ENCODE results near the gene DISC1. TPM values are rescaled to one million over a fixed set of nuclear protein-coding genes. Genes with fewer than 3 reads are reported as not detected.
"Not testable (repeated sequence)": the region's sequence is repeated elsewhere in the genome, so short reads cannot be mapped to it uniquely, and the experiment has no call there.

DISC1 gene
- polyA plus RNA-seq, 12 donors, result 5.2 to 8.5 (median 7.0) TPM; not detected in 1

DNA sequence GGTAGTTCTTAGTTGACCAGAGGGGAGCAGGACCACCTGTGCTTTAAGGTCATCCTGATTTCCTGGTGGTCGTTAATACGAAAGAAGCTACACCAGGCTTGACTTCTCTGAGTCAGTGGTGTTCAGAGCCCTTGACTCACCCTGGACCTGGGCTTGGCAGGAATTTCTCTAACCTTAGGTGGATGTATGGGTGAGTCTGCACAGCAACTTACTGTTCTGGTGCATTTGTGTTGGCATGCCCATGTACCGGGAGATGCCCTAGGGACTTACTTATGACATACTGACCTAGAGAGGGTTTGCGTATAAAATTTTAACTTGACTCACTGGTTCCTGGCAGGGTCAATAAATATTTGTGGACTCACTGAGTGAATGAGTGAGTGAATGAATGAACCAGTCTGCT is 304.6 kb downstream of the DISC1 start:
- DNase-seq, result no peak

DNA sequence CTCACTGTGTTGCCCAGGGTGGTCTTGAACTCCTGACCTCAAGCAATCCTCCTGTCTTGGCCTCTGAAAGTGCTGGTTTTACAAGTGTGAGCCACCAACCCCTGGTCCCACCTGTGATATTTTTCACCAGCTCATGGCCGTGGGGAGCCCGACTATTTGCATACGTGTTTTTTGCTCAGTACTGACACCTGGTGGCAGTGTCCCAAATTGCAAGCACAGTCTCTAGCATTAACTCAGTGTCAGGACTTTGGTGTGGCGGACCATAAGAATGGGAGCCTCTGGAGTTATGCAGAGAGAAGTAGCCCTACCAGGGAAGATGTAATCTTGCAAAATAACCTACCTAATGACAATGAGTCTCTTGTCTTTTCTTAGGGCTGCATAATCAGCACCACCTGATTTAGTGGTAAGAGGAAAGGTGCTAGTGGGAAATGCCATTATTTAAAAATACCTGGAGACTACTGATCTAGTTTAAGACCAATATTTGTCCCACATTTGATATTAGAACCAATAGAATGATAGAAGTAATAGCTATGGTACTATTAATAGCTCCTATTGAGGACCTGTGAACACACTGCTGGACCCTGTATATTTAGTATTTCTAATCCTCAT is 305.4 kb downstream of the DISC1 start:
- no peak for DNase-seq

DNA sequence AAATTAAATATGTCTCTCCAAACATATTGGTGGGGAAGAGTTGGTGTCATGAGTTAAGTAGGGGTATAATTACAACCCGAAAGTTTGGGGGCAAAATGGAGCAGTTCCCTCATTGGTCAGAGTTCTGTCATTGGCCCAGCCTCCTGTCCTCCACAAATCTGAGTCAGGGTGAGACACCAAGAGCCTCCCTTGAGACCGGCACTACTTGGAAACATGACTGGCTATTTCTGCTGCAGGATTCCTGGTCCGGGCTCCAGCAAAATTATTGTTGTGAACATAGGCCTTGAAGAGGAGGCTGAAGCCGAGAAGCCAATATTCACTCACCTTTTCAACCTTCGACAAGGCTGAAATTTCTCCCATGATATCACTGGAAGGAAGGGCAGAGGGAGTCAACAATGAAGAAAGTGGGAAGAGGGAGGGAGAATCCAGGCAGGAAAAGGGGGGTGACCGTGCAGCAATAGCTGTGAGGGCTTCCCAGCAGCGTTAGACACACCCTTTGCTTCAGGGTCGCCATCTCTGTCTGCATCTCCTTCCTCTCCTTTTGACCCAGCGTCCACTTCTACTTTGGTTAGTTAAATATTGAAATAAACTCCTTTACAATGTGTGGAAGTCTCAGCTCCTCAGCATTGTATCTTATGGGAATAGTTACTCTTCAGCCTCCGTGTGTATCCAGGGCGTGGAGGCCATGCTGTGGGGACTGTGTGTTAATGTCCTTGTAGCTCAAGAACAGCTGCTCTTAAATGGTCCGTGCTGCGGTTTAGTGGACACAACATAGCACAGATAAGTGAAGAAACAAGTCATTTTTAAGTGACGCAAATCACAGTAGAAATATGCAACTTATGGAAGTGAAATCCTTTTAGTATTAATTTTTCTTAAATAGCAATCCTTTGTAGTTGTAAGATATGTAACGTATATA is 307.4 kb downstream of the DISC1 start:
- DNase-seq, result no peak

- no peak for DNase-seq
Observed at GRCh38 chr1:231934797-231935196, 308.2 kb downstream of the DISC1 start.

DNA sequence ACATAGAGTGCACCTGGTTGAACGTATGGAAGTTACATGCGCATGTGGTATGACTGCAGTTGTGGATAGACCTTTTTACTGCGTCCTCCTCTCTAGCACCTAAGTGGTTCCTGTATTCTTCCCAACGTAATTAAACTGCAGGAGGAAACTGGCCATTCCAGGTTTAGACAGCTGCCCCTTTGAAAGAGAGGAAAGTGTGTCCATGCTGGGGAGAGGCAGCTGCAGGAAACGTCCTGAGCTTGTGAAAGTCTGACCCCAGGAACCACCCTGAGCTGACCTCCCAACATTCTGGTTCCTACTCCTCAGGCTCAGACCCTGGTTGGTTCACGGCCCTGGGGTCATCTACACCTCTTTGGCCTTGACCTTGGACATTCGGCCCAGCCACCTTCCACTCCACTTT is 309.3 kb downstream of the DISC1 start:
- no peak for DNase-seq

DNA sequence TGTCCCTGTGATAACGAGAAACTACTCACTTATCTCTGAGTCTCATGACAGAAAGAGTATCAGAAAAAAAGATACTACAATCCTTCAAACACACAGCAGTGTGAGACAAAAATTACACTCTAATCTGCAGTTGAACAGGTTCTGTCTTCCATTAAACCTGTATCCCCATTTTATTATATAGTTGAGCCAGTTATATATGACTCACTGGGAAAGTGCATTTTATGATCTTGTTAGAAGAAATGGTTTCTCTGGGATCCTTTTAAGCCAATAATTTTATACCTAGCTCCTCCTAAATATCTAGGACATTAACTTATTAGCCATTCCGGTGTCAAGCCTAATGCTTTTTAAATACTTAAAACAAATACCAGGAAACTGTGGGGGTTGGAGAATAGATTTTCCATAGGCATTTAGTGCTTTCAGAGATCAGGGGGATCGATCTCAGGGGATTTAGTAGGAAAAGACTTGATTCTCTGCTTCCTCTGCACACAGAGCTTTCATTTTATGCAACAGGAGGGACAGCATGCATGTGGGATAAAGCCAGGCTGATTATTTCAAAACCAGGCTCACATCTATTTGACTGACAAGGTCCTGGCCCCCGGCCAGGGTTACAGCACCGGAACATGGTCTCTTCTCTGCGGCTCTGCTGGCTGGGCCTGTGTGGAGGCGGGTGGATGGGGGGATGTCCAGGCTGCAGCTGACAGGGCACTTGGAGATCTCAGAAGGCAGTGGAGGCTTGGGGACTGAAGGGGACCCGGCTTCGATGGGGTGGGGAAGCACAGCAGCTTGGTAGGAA is 310.6 kb downstream of the DISC1 start:
- no peak for DNase-seq

GRCh38 chr1:231938211-231938610 is 311.6 kb downstream of the DISC1 start:
- DNase-seq, result no peak

DNA sequence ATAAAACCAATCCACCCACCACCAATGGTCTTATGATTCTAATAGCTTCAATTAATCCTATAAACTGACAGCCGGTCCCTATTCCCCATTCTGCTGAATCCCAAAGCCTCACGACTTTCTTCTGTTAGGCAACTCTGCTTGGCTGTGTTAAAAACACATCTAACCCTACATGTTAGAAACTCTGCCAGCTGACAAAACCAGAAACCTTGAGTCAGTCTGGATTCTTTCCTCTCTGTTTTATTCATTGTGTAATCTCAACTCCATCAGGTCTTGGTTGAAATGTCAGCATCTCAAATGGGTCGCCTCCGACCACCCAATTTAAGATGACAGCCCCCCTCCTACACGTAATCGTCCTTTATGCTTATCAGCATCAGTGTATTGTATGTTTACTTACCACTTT is 312.1 kb downstream of the DISC1 start:
- DNase-seq, result no peak

DNA sequence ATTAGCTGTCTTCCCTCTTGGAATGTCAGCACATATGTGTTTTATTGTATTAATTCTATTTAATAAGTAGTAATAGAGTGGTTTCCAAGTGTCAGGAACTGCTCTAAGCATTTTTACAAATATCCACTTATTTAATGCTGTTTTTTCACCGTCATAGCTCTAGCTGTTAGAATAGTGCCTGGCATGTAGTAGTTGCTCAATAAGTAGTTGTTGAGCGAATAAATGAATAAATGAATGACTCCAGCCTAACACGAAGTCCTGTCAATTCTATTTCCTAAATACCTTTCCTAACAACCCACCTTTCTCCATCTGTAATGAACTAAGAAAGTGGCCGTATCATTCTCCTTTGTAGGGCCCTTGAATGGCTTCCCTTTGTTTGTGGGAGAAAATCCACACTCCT is 312.5 kb downstream of the DISC1 start:
- DNase-seq, result no peak

DNA sequence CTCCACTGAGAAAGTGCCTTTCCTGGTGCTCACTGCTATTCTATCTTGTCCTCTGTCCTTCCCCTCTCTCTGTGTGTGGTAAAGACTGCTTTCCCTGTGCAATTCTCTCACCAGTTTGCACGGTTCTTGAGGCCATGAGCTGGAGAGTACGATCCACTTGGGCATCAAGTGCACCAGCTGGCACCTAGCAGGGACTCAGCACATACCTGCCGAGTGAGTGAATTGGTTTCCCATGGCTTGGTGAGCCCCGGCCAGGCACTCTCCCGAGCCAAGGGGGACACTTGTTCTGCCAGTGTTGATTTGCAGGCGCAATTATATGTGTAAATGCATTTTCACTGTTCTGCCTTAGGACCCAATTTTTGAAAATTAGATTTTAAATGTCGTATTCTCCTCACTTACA is 313.5 kb downstream of the DISC1 start:
- no peak for DNase-seq

DNA sequence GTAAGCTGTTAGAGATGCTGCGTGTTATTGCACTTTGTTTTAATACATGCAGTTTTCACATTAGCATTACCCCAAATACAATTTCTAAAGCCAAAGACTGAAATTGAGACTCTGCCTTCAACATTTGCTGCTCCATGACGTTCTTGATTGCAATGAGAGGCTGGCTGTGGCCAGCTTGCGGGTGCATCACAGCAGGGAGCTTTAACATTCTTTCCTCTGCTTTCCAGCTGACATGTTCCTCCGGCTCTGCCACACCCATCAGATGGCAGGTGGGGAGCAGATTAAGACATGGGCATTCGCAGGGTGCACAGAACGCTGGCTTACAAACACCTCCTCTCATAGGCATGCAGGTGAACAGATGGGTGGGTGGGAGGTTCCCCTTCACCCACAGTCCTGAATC is 314.1 kb downstream of the DISC1 start:
- no peak for DNase-seq

GRCh38 chr1:231943084-231943483 is 316.5 kb downstream of the DISC1 start:
- no peak for DNase-seq

- not testable (repeated sequence) for DNase-seq
Observed at GRCh38 chr1:231948102-231948501, 321.5 kb downstream of the DISC1 start.

- DNase-seq, result peak; percentile 53
Observed at GRCh38 chr1:231949277-231950091, 322.9 kb downstream of the DISC1 start.

DNA sequence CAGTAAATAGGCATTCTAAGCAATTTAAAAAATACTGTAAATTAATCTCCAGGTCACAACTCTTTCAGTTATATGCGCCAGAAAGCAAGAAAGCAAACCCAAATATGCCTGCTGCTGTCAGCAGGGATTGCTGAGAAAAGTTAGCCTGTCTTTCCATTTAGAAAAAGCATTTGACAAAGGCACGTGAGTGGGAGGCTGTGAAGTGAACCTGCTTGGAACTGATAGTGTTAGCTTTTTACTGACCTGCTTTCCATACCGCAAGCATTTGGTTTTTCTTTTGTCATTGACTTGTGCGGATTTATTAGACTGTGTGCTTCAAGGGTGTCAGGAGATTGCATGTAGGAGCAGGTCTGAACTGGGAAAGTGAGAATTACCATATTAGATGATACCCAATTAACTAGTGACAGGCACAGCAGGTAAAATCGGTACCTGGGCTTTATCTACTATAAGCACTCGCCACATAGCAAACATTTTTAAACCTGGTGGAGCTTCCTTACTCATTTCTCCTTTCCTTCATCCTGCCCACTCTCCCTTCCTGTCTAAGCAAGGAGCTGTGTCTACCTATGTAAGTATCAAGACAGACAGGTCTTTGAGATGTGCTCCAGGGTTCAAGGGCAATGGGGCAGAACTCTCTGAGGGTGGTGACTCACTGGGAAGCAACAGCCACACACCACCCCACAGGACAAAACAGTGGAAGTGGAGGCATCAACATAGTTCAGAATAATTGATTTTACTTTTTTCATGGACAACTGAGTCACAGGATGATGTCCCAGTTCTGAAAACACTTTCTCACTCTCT is 323.9 kb downstream of the DISC1 start:
- no peak for DNase-seq

GRCh38 chr1:231951374-231951773 is 324.8 kb downstream of the DISC1 start:
- no peak for DNase-seq

DNA sequence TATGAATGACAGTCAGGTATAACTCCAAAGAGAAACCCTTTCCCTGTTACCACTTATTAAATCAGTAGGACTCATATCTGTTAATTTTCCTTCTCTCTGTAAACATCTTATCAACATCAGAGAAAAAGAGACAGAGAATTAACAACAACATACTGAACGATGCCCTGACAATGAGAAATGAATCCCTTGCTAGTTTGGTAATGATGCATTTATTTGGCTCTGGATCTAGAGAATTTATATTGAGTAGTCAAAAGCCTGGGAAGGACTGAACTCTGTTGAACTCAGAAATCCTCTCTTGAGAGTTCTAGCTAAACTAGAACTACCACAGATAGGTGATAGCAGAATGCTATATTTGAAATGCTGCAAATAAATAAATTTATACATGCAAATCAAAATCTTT is 325.6 kb downstream of the DISC1 start:
- DNase-seq, result no peak

- DNase-seq, result no peak
Observed at GRCh38 chr1:231953660-231954059, 327.1 kb downstream of the DISC1 start.

GRCh38 chr1:231954751-231955150 is 328.2 kb downstream of the DISC1 start:
- DNase-seq, result no peak

DNA sequence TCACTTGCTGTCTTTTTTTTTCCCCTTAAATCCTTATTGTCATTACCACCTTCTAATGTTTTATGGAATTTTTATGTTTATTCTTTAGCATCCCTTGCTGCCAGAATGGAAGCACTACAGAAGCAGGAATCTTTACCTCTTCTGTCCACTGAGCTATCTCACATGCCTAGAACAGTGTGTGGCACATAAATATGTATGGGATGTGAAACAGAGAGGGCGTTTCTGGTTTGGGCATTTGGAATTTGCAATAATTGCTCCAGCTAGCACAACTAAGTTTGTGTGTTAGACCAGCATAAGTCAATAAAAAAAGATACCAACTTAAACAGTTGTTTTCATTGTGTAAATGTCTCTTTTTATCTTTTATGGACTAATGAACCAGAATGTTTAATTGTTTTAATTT is 330.8 kb downstream of the DISC1 start:
- no peak for DNase-seq

DNA sequence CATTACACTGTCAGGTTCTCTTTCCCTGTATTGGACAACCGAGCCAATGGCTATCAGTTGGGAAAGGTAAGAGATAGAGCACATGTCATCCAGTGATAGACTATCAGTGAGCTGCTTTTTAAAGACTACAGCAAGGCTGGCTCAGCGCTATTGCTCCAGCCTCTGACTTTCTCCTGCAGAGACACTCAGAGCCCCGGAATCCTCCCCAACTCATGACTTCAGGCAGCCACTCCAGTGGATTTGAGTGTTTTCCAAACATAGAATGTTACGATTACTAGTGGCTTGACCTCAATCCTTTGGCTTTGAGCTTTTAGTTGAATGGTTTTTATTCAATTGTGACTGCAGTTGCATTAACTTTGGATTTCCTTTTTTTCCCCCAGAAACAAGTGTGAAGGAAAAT is 331.9 kb downstream of the DISC1 start:
- DNase-seq, result no peak

Measured in muscle of arm (tissue), 12 donors.